Activated T-helper 2 cell treated with anti-CD3 and anti-CD28 coated beads, Interferon-gamma antibody, Interleukin-2, Interleukin-4, amounts not matched to agents 10 μg/mL and 5 μg/mL and 100 μg/mL, durations not matched to agents 14 hours and 24 hours and 36 hours (primary cell): ENCODE measurements around the gene PLIN5. TPM values are rescaled to one million over a fixed set of nuclear protein-coding genes. Genes with fewer than 3 reads are reported as not detected.

Source experiments
- DNase-seq: peaks from one replicate; pipeline ENCODE4 v3.0.0; 2021; ENCODE audit warnings: low spot score
- H3K27ac Mint-ChIP-seq: one replicate; pipeline ENCODE4 v1.8.0; 2021; ENCODE audit warnings: mixed read lengths
- H3K27me3 Mint-ChIP-seq: one replicate; pipeline ENCODE4 v1.8.0; 2021; ENCODE audit warnings: low read depth, mixed read lengths
- H3K36me3 Mint-ChIP-seq: one replicate; pipeline ENCODE4 v1.8.0; 2021; ENCODE audit warnings: low read depth, mixed read lengths
- H3K4me1 Mint-ChIP-seq: one replicate; pipeline ENCODE4 v1.8.0; 2021; ENCODE audit warnings: low read depth, mixed read lengths
- H3K4me3 Mint-ChIP-seq: one replicate; pipeline ENCODE4 v1.8.0; 2021; ENCODE audit warnings: low read depth, mild to moderate bottlenecking, moderate library complexity, mixed read lengths
- H3K9me3 Mint-ChIP-seq: one replicate; pipeline ENCODE4 v1.8.0; 2021; ENCODE audit warnings: mixed read lengths
- intact Hi-C: fragments of 100-400 bp; cut with micrococcal nuclease; formaldehyde crosslinking; loops from one replicate; pipeline ENCODE4 v1.15.1; 2023
- total RNA-seq: library from RNA; stranded (reverse); gene quantifications from 2 replicates; pipeline ENCODE4 v1.2.3, GENCODE V29; 2022

The PLIN5 gene
- total RNA-seq, 1 donor from 2014 or later: 0.27 TPM

DNA sequence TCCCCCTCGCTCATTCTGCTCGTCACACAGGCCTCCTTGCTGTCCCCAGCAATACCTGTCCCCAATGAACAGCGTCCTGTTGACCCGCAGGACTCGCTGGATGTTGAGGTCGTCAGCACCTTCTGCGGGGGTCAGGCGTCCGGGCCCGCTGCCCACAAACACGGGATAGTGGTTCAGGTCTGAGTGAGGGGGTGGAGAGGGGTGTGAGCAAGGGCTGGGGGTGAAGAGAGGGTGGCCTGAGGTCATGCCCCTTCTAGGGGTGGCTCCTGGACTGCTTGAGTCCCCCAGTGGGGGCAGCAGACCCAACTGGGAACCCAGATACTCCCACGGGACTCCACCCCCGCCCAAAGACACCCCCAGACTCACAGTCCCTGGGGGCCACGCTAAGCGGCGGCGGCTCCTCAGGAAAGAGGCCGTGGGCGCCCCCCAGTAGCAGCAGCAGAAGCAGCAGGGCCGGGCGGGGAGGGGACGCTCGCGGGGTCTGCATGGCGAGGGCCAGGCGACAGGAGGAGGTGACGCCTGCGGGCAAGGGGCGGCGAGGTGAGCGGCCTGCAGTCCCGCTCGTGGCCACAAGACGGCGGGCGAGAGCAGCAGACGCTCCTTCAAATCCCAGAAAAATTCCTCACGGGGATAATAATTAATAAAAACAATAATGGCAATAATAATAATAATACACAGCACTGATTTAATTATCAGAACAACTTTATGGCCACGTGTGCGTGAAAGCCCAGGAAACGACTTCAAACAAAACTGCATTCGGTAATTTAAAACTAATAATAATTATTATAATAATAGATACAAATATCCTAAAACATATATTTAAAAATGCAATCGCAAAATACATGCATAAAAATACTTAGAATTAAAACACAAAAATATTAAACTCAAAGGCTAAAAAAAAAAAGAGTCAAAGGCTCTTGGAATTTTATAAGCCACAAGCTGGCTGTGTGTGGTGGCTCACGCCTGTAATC is 23.2 kb upstream of the PLIN5 start:
- no peak overlapping the region for H3K27ac Mint-ChIP-seq
- intact Hi-C loops: loop anchor here (5.0 kb wide), 1 partner anchor 79 kb away; the partner anchor contains the start of gene TNFAIP8L1
- no peak overlapping the region for H3K4me3 Mint-ChIP-seq
- H3K4me1 Mint-ChIP-seq: no peaks in the 10 kb centered on the region
- H3K9me3 Mint-ChIP-seq: no peaks in the 10 kb centered on the region
- H3K27me3 Mint-ChIP-seq: no peaks in the 10 kb centered on the region
- DNase-seq: no peak
- H3K36me3 Mint-ChIP-seq: no peaks in the 10 kb centered on the region

DNA sequence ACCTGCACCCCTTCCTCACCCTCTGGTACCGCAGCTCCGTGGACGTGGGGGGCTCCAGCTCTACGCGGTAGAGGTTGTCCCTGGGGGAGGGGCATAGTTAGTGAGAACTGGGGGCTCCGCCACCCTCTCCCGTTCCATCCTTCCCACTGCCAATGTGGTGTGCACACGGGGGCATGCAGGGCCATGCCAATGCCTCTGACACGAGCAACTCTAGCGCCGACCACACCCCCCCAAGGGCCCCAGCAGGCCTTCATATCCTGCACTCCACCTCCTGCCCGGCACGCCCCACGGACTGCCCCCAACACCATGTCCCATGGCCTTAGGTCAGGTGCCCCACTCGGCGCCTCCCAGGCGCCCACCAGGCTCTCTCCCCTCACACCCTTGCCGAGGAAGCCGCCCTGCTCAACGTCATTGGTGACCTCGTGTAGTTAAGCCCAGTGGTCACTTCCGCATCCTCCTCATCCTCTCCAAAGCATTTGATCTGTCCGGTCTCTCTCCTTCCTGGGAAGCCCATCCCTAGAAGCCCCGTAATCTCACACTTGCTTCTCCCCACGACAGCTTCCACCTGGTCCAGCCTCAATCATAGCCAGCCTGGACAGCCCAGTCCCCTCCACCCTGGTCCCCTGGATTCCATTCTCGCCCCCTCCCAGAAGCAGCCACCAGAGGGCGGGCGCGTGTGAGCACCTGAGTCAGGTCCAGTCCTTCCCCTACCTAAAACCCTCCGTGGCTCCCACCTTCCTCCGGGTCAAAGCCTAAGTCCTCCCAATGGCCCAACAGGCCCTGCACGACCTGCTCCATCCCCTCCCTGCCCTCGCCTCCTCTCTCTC is 22.3 kb upstream of the PLIN5 start:
- Mint-ChIP-seq H3K36me3 (no peaks in the 10 kb centered on the region), H3K9me3 (no peaks in the 10 kb centered on the region), H3K4me1 (no peaks in the 10 kb centered on the region), H3K27me3 (no peaks in the 10 kb centered on the region), H3K4me3 (no peak overlapping the region), H3K27ac (no peak overlapping the region)
- no peak for DNase-seq
- intact Hi-C loops: loop anchor here (5.0 kb wide), 1 partner anchor 80 kb away; the partner anchor contains the start of gene TNFAIP8L1

DNA sequence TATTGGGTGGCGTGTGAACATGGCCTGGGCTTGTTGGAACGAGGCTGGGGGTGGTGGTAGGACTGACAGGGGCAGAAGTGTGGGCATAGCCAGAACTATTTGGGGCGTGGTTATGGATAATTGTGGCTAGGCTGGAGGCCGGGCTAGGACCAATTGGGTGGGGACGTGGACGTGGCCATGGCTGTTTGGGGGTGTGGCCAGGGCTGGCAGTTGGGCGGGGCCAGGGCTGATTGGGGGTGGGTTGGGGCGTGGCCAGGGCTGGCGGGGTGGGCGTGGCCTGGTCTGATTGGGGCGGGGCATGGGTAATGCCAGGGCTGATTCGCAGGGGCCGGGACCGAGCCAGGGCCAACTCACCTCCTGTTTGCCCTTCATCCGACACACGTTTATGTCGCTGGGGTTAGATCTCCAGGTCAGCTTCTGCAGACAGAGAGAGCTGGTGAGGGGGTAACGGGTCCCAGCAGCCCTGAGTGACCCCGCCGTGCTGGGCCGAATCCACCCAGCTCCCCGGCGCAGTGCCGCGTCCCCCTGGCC is 21.6 kb upstream of the PLIN5 start:
- Mint-ChIP-seq H3K4me1 (no peaks in the 10 kb centered on the region), H3K27me3 (no peaks in the 10 kb centered on the region), H3K27ac (no peak overlapping the region), H3K36me3 (no peaks in the 10 kb centered on the region), H3K9me3 (no peaks in the 10 kb centered on the region), H3K4me3 (no peak overlapping the region)
- DNase-seq: no peak
- intact Hi-C loops: loop anchor here (5.0 kb wide), 1 partner anchor 81 kb away; the partner anchor contains the start of gene TNFAIP8L1

- intact Hi-C loops: loop anchor here (5.0 kb wide), 1 partner anchor 81 kb away; the partner anchor contains the start of gene TNFAIP8L1
- H3K36me3 Mint-ChIP-seq: no peaks in the 10 kb centered on the region
- H3K4me3 Mint-ChIP-seq: no peak overlapping the region
- DNase-seq: no peak
- H3K27ac Mint-ChIP-seq: no peak overlapping the region
- H3K9me3 Mint-ChIP-seq: no peaks in the 10 kb centered on the region
- H3K4me1 Mint-ChIP-seq: no peaks in the 10 kb centered on the region
- no peaks in the 10 kb centered on the region for H3K27me3 Mint-ChIP-seq
Measured at GRCh38 chr19:4555657-4556561, 20.9 kb upstream of the PLIN5 start.

DNA sequence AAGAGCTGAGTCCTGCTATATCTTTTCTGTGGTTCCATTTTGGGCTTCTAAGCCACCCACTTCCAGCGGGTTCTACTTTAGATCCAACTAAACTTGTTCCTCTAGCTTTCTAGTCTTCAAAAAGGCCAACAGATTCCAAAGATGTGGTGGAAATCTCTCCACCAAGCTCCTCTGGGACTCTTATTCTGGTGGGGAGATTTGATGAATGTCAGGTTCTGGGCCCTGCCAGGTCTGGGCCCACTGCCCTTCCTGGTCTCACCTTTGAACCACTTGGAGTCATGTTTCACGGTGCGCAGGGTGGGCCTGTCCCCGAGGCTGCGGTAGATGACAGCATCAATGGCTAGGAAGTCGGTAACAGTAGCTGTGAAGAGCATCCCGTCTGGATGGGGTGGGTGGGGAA is 19.7 kb upstream of the PLIN5 start:
- no peaks in the 10 kb centered on the region for H3K4me1 Mint-ChIP-seq
- no peak overlapping the region for H3K4me3 Mint-ChIP-seq

DNA sequence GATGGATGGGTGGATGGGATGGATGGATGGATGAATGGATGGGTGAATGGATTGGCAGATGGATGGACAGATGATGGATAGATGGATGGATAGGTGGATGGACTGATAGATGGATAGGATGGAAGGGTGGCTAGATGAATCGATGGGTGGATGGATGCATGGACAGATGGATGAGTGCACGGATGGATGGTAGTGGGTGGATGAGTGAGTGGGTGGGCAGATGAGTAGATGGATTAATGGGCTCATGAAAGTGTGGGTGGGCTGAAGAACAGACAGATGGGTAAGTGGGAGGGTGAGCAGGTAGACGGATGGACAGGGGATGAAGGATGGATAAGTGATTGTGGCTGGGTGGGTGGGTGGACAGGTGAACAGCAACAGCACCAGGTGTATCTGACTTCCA is 18.8 kb upstream of the PLIN5 start:
- no peak for DNase-seq
- Mint-ChIP-seq H3K27me3 (no peaks in the 10 kb centered on the region), H3K27ac (no peak overlapping the region), H3K4me1 (no peaks in the 10 kb centered on the region), H3K4me3 (no peak overlapping the region), H3K9me3 (no peaks in the 10 kb centered on the region), H3K36me3 (no peaks in the 10 kb centered on the region)
- intact Hi-C loops: no loop called here

More for the DNA sequence above, 19.7 kb upstream of the PLIN5 start:
- DNase-seq: no peak
- Mint-ChIP-seq H3K27me3 (no peaks in the 10 kb centered on the region), H3K36me3 (no peaks in the 10 kb centered on the region), H3K9me3 (no peaks in the 10 kb centered on the region), H3K27ac (no peak overlapping the region)
- intact Hi-C loops: loop anchor here (5.0 kb wide), 1 partner anchor 83 kb away; the partner anchor contains the start of gene TNFAIP8L1

DNA sequence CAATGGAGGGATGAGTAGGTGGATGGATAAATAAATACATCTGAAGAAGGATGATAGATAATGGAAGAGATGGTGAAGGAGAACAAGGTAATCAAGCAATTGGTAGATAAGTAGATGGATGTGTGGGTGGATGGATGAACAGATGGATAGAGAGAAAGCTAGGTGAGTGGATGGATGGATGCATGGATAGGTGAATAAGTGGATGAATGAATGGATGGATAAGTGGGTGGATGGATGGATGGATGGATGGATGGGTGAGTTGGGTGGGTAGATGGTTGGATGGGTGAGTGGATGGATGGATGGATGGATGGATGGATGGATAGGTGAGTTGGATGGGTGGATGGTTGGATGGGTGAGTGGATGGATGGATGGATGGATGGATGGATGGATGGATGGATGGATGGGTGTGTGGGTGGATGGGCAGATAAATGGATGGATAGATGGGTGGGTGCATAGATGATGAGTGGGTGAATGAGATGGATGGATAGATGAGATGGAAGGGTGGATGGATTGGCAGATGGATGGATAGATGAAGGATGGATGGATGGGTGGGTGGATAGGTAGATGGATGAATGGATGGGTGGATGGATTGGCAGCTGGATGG is 18.2 kb upstream of the PLIN5 start:
- Mint-ChIP-seq H3K4me1 (no peaks in the 10 kb centered on the region), H3K9me3 (no peaks in the 10 kb centered on the region), H3K4me3 (no peak overlapping the region), H3K27ac (no peak overlapping the region), H3K27me3 (no peaks in the 10 kb centered on the region), H3K36me3 (no peaks in the 10 kb centered on the region)
- intact Hi-C loops: no loop called here
- no peak for DNase-seq

DNA sequence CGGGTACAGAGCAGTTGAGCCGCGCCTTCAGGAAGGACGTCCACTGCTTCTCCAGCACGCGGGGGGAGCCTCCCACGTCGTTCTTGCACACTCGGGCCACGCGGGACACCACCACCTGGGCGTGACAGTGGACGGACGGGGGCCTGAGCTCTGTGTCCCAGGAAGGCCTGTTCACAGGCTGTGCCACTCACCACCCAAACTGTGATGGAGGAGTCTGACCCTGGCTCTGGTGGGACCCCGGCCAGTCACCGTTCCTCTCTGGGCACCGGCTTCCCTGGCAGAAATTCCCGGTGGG is 17.4 kb upstream of the PLIN5 start:
- intact Hi-C loops: no loop called here
- Mint-ChIP-seq H3K27me3 (no peaks in the 10 kb centered on the region), H3K9me3 (no peaks in the 10 kb centered on the region), H3K36me3 (no peaks in the 10 kb centered on the region), H3K27ac (no peak overlapping the region), H3K4me1 (no peaks in the 10 kb centered on the region), H3K4me3 (no peak overlapping the region)
- DNase-seq: no peak

DNA sequence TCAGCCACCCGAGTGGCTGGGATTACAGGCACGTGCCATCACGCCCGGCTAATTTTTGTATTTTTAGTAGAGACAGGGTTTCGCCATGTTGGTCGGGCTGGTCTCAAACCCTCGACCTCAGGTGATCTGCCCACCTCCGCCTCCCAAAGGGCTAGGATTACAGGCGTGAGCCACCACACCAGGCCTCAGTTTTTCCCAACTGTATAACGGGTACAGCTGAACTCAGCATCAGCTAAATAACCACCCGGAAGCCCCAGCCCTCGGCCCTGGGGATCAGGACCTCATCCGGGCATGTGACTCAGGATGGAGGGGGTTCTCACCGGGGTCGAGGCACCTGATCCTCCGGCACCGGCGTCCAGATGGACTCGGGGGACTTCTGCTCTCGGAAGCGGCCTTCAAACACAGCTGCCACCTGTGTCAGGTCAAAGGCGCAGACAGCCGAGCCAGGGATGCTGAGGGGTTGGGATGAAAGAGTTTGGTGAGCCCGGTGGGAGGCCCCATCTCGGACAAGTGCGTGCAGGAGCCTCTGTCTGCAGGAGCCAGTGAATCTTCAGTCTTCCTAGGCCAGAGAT is 15.5 kb upstream of the PLIN5 start:
- Mint-ChIP-seq H3K4me1 (no peaks in the 10 kb centered on the region), H3K36me3 (no peaks in the 10 kb centered on the region), H3K27ac (no peak overlapping the region), H3K4me3 (no peak overlapping the region), H3K9me3 (no peaks in the 10 kb centered on the region), H3K27me3 (no peaks in the 10 kb centered on the region)
- DNase-seq: no peak
- intact Hi-C loops: no loop called here

DNA sequence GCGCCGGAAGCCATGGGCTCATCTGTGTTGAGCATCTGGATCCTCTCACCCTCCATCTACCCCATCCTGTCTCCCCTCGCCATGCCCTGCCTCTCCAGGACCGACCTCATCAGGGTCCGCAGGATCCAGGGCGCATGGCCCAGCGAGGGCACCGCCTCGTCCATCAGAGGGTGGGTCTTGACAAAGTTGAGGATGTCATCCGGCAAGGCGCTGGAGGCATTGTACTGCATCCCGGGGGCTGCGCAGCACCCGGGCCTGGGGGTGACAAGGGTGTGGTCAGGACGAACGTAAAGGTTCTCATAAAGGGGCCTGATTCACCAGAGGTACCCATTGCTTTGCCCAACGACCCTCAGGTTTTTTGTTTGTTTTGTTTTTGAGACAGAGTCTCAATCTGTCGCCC is 15.0 kb upstream of the PLIN5 start:
- no peaks in the 10 kb centered on the region for H3K36me3 Mint-ChIP-seq
- H3K4me3 Mint-ChIP-seq: no peak overlapping the region
- intact Hi-C loops: no loop called here
- no peak overlapping the region for H3K27ac Mint-ChIP-seq
- H3K27me3 Mint-ChIP-seq: no peaks in the 10 kb centered on the region
- H3K4me1 Mint-ChIP-seq: no peaks in the 10 kb centered on the region
- DNase-seq: no peak
- H3K9me3 Mint-ChIP-seq: no peaks in the 10 kb centered on the region

DNA sequence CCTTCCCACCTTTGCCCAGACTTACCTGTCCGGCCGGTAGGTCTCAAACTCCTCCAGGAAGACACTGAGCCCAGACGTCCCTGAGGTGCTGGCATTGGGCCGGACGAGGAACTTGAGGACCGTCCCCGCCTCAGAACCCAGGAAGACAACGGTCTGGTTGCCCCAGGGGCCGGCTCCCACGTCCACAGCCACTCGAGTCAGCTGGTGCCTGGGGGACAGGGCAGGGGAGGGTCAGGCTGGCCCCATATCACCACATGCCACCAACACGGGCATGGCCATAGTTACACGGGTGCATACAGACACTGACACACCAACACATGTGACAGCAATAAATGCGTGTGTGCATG is 13.2 kb upstream of the PLIN5 start:
- Mint-ChIP-seq H3K36me3 (no peaks in the 10 kb centered on the region), H3K4me1 (no peaks in the 10 kb centered on the region), H3K27me3 (no peaks in the 10 kb centered on the region), H3K9me3 (no peaks in the 10 kb centered on the region), H3K4me3 (no peak overlapping the region), H3K27ac (no peak overlapping the region)
- intact Hi-C loops: no loop called here
- no peak for DNase-seq
